IMR-90 (cell line): ENCODE results near the gene NAGLU. TPM values are rescaled to one million over a fixed set of nuclear protein-coding genes. Genes with fewer than 3 reads are reported as not detected.

Experiments
- ATAC-seq: fragments of 200-7000 bp; cut with Tn5 transposase; 2 replicates; pipeline ENCODE4 v1.9.1; 2020; ENCODE audit warnings: low read depth, mild to moderate bottlenecking, moderate library complexity
- BruUV-seq: library from RNA; stranded (reverse); fragments of 400-500 nt; replicated peaks from 2 replicates; lab custom pipeline; 2021; lab: Mats Ljungman, UMichigan
- CTCF ChIA-PET: fragments of 300-600 bp; formaldehyde crosslinking; extraction: SDS; loops from one replicate; lab custom pipeline; 2021; ENCODE audit warnings: antibody characterized with exemption; lab: Yijun Ruan, JAX
- POLR2A ChIA-PET: fragments of 300-600 bp; sonication (Branson Sonifier 250); formaldehyde crosslinking; loops from one replicate; lab custom pipeline; 2022; ENCODE audit warnings: antibody characterized with exemption; ENCODE audit not compliant: unreplicated experiment; lab: Charles Lee
- DNase-seq: peaks from one replicate; pipeline ENCODE4 v3.0.0; 2013
- H2AFZ ChIP-seq: replicated peaks from 2 replicates; pipeline ENCODE3; 2013; ENCODE audit warnings: low read length, mild to moderate bottlenecking; ENCODE audit not compliant: poor library complexity
- H2AK5ac ChIP-seq: 2 replicates; pipeline ENCODE4 v1.6.1; 2013; ENCODE audit warnings: low read depth, low read length, inconsistent platforms
- H2AK9ac ChIP-seq: replicated peaks from 2 replicates; pipeline ENCODE3; 2013; ENCODE audit warnings: mild to moderate bottlenecking, low read depth, low read length, moderate library complexity; ENCODE audit not compliant: poor library complexity
- H2BK120ac ChIP-seq: 2 replicates; pipeline ENCODE4 v1.6.1; 2013; ENCODE audit warnings: low read depth, low read length, inconsistent platforms
- H2BK15ac ChIP-seq: 3 replicates; pipeline ENCODE4 v1.6.1; 2013; ENCODE audit warnings: low read depth, low read length, inconsistent platforms
- H2BK20ac ChIP-seq: 2 replicates; pipeline ENCODE4 v1.6.1; 2013; ENCODE audit warnings: low read depth, mild to moderate bottlenecking, inconsistent platforms, low read length, moderate library complexity
- H2BK5ac ChIP-seq: 2 replicates; pipeline ENCODE4 v1.6.1; 2013; ENCODE audit warnings: mild to moderate bottlenecking, low read depth, low read length, inconsistent platforms; ENCODE audit not compliant: poor library complexity, severe bottlenecking
- H3K14ac ChIP-seq: replicated peaks from 2 replicates; pipeline ENCODE4 v1.6.1; 2013; ENCODE audit warnings: low read depth, low read length, inconsistent platforms
- H3K18ac ChIP-seq: 2 replicates; pipeline ENCODE4 v1.6.1; 2013; ENCODE audit warnings: low read depth, low read length, control low read depth
- H3K23ac ChIP-seq: 2 replicates; pipeline ENCODE4 v1.6.1; 2013; ENCODE audit warnings: low read depth, low read length, inconsistent platforms
- H3K27ac ChIP-seq: 2 replicates; pipeline ENCODE4 v1.5.1; 2013; ENCODE audit warnings: mild to moderate bottlenecking, control low read depth, low read length; ENCODE audit not compliant: insufficient read depth
- H3K27me3 ChIP-seq: 2 replicates; pipeline ENCODE4 v1.6.1; 2013; ENCODE audit warnings: low read length; ENCODE audit not compliant: control insufficient read depth, insufficient read depth
- H3K36me3 ChIP-seq: 2 replicates; pipeline ENCODE4 v1.6.1; 2013; ENCODE audit warnings: low read length, mixed read lengths; ENCODE audit not compliant: control insufficient read depth, insufficient read depth
- H3K4ac ChIP-seq: 2 replicates; pipeline ENCODE4 v1.6.1; 2013; ENCODE audit warnings: low read depth, low read length, inconsistent platforms
- H3K4me1 ChIP-seq: 2 replicates; pipeline ENCODE4 v1.6.1; 2013; ENCODE audit warnings: low read length, mixed read lengths; ENCODE audit not compliant: control insufficient read depth, insufficient read depth
- H3K4me2 ChIP-seq: 2 replicates; pipeline ENCODE4 v1.6.1; 2013; ENCODE audit warnings: low read depth, mild to moderate bottlenecking, control low read depth, low read length, moderate library complexity
- H3K4me3 ChIP-seq: 2 replicates; pipeline ENCODE4 v1.5.1; 2013; ENCODE audit warnings: low read depth, mild to moderate bottlenecking, control low read depth, low read length, moderate library complexity; ENCODE audit not compliant: insufficient read depth
- H3K56ac ChIP-seq: 2 replicates; pipeline ENCODE4 v1.6.1; 2013; ENCODE audit warnings: low read length, inconsistent platforms; ENCODE audit not compliant: insufficient read depth; ENCODE audit errors: extremely low read depth
- H3K79me1 ChIP-seq, 2 experiments: 2 replicates each; pipeline ENCODE4 v1.6.1; 2013; ENCODE audit warnings: low read length in 2 of 2, inconsistent platforms in 1 of 2, low read depth in 1 of 2
- H3K9ac ChIP-seq: 2 replicates; pipeline ENCODE4 v1.6.1; 2013; ENCODE audit warnings: low read depth, low read length, control low read depth
- H3K9me1 ChIP-seq: 2 replicates; pipeline ENCODE4 v1.6.1; 2013; ENCODE audit warnings: low read length, inconsistent platforms; ENCODE audit not compliant: insufficient read depth
- H3K9me3 ChIP-seq: 2 replicates; pipeline ENCODE4 v1.6.1; 2013; ENCODE audit warnings: low read length; ENCODE audit not compliant: control insufficient read depth, insufficient read depth
- H4K20me1 ChIP-seq: 2 replicates; pipeline ENCODE4 v1.6.1; 2013; ENCODE audit warnings: low read length, inconsistent platforms; ENCODE audit not compliant: insufficient read depth
- H4K5ac ChIP-seq: 2 replicates; pipeline ENCODE4 v1.6.1; 2013; ENCODE audit warnings: mild to moderate bottlenecking, low read depth, low read length, control low read depth
- H4K8ac ChIP-seq, 2 experiments: 2 replicates each; pipeline ENCODE4 v1.6.1; 2013; ENCODE audit warnings: low read depth in 2 of 2, low read length in 2 of 2, control low read depth in 1 of 2, inconsistent platforms in 1 of 2
- H4K91ac ChIP-seq: 2 replicates; pipeline ENCODE4 v1.6.1; 2013; ENCODE audit warnings: low read depth, low read length, inconsistent platforms; ENCODE audit not compliant: insufficient read depth
- CEBPB ChIP-seq: IDR thresholded peaks from 2 replicates; pipeline ENCODE4 v1.6.1; 2012; ENCODE audit warnings: low read depth, low read length, improper control_type of control experiment
- CHD1 ChIP-seq: IDR thresholded peaks from 2 replicates; pipeline ENCODE4 v1.6.1; 2012; ENCODE audit warnings: low read depth, low read length, improper control_type of control experiment
- FOS ChIP-seq: fragments of 150-350 bp; IDR thresholded peaks from 2 replicates; pipeline ENCODE4 v1.6.1; 2016; ENCODE audit warnings: low read depth, low read length
- MAFK ChIP-seq: IDR thresholded peaks from 2 replicates; pipeline ENCODE4 v1.6.1; 2012; ENCODE audit warnings: low read depth, low read length, improper control_type of control experiment
- NFE2L2 ChIP-seq: fragments of 150-350 bp; IDR thresholded peaks from 2 replicates; pipeline ENCODE4 v1.6.1; 2016; ENCODE audit warnings: low read depth, mild to moderate bottlenecking, low read length
- POLR2A ChIP-seq: IDR thresholded peaks from 2 replicates; pipeline ENCODE4 v1.6.1; 2012; ENCODE audit warnings: mild to moderate bottlenecking, low read depth, low read length
- RAD21 ChIP-seq: IDR thresholded peaks from 2 replicates; pipeline ENCODE4 v1.6.1; 2012; ENCODE audit warnings: low read length, improper control_type of control experiment
- RCOR1 ChIP-seq: IDR thresholded peaks from 2 replicates; pipeline ENCODE4 v1.6.1; 2012; ENCODE audit warnings: mild to moderate bottlenecking, low read length, improper control_type of control experiment; ENCODE audit not compliant: insufficient replicate concordance
- USF2 ChIP-seq: fragments of 150-350 bp; IDR thresholded peaks from 2 replicates; pipeline ENCODE4 v1.6.1; 2017; ENCODE audit warnings: mild to moderate bottlenecking, antibody characterized with exemption, low read length, low read depth
- whole genome bisulfite sequencing, 2 experiments: methylation state at CpG; one replicate each; pipeline versions ENCODE4 v1.1.5 to v1.1.7; 2013; ENCODE audit warnings: missing lambda C conversion rate in 2 of 2; ENCODE audit not compliant: insufficient read length in 1 of 2; ENCODE audit errors: extremely low coverage in 2 of 2; 5-methylcytosine and 5-hydroxymethylcytosine counted together
- dilution Hi-C: fragments of 300-500 bp; cut with HindIII; formaldehyde crosslinking; loops from one replicate; pipeline ENCODE4 v1.14.3; 2018; ENCODE audit warnings: low sequenced_read_pairs; ENCODE audit not compliant: unreplicated experiment
- in situ Hi-C: fragments of 300-500 bp; cut with MboI; formaldehyde crosslinking; loops from 3 replicates; pipeline ENCODE4 v1.14.3; 2019; ENCODE audit warnings: low sequenced_read_pairs, inconsistent platforms, mixed read lengths
- intact Hi-C: fragments of 100-400 bp; cut with micrococcal nuclease; formaldehyde crosslinking; loops from 2 replicates; pipeline ENCODE4 v1.10.0; 2022
- polyA plus RNA-seq, 3 experiments: library from polyadenylated mRNA; depleted of rRNA; stranded (reverse); fragments of >200 nt; gene quantifications; 2 replicates each; pipeline ENCODE4 v1.2.3, GENCODE V29; 2012; ENCODE audit warnings: low replicate concordance in 1 of 3
- total RNA-seq: library from RNA; depleted of rRNA; stranded (reverse); fragments of >200 nt; gene quantifications from 2 replicates; pipeline ENCODE4 v1.2.3, GENCODE V29; 2012

The NAGLU gene
- total and polyA plus RNA-seq, 2 of the 4 experiments (the other 2 are of a cell fraction), result 6.5 to 29.2 TPM

GRCh38 chr17:42521036-42521435 is 15.0 kb upstream of the NAGLU start:
- no TSS peak for BruUV-seq
- peak overlapping the region; percentile 83 for H3K9ac ChIP-seq

More at GRCh38 chr17:42521036-42521435, 15.0 kb upstream of the NAGLU start:
- Histone ChIP-seq H3K4me3 (no peak overlapping the region), H4K91ac (peak overlapping the region; percentile 100), H3K23ac (peak overlapping the region; percentile 99), H2BK5ac (peak overlapping the region; percentile 99), H3K9me1 (peaks cover 34% of the 10 kb centered on the region), H3K4ac (peak overlapping the region; percentile 100), H3K36me3 (peaks cover 2% of the 10 kb centered on the region; the same call in 1 of the 2 replicates), H3K18ac (peak overlapping the region; percentile 97), H3K4me1 (peaks cover 58% of the 10 kb centered on the region), H2BK20ac (peak overlapping the region; percentile 98), H3K79me1 (peaks cover 9 to 57% of the 10 kb centered on the region in 2 experiments; a peak in 3 of 4 replicates), H3K27ac (peak overlapping the region; percentile 99), H2BK120ac (peak overlapping the region; percentile 100), H3K9me3 (no peaks in the 10 kb centered on the region), H4K8ac (peak overlapping the region; percentile 99 to 100), H3K14ac (peak overlapping the region; percentile 99), H2AFZ (no peak overlapping the region), H3K56ac (peak overlapping the region; percentile 98), H3K4me2 (no peak overlapping the region; the same call in 1 of the 2 replicates), H2BK15ac (peak overlapping the region; percentile 100), H4K5ac (peak overlapping the region; percentile 81), H2AK9ac (peak overlapping the region; percentile 100), H4K20me1 (no peaks in the 10 kb centered on the region; the same call in 1 of the 2 replicates), H2AK5ac (peak overlapping the region; percentile 100), H3K27me3 (no peaks in the 10 kb centered on the region)
- no CpG with 5 or more reads among the region's 8 CpGs for WGBS, 2 experiments
- DNase-seq (no peak), ATAC-seq (no peak)
- CTCF ChIA-PET, result interaction anchor here (1.9 kb wide), 1 partner anchor 198 kb away, joined by 4 read pairs; no protein-coding TSS in a partner anchor
- in situ Hi-C loops, result loop anchor here (5.0 to 10.0 kb wide), 2 partner anchors 199 to 296 kb away; no protein-coding TSS in a partner anchor
- dilution Hi-C loops, result no loop called here
- intact Hi-C loops, result loop anchor here (2.0 to 10.0 kb wide), 2 partner anchors 98 to 386 kb away; partner anchors contain the start of gene CAVIN1
- POLR2A ChIA-PET, result interaction anchor here (4.2 kb wide), 1 partner anchor 98 kb away, joined by 17 read pairs; the partner anchor contains the start of gene CAVIN1
- no peak for TF ChIP-seq MAFK
- TF ChIP-seq POLR2A, result no peak
- TF ChIP-seq NFE2L2, result no peak
- no peak for TF ChIP-seq FOS
- TF ChIP-seq RAD21, result no peak
- TF ChIP-seq RCOR1, result no peak
- TF ChIP-seq CHD1, result no peak
- TF ChIP-seq CEBPB, result no peak
- no peak for TF ChIP-seq USF2
